Right lobe of liver (tissue), 4 donors: Measurements from ENCODE around the gene TLDC2.
A peak's percentile ranks its signal among the peaks of the same experiment; 100 is the strongest.

ENCODE experiments used
- CTCF ChIP-seq, 4 donors: fragments of 200-600 bp in 3 of 4; fragments of 450-650 bp in 1 of 4; IDR thresholded peaks; one replicate each; pipeline versions ENCODE4 v1.5.1 to v1.8.0; 2016 to 2022; ENCODE audit warnings: antibody characterized with exemption in 4 of 4, mild to moderate bottlenecking in 2 of 4
- POLR2A ChIP-seq: fragments of 450-650 bp; IDR thresholded peaks from one replicate; pipeline ENCODE4 v1.6.1; 2017; ENCODE audit warnings: antibody characterized with exemption, mild to moderate bottlenecking
- donor health status: DM: no; HTN: no; CAD: no.
- donor health status: DM: no; HTN: no; CAD: no.
- donor health status: DM: no; HTN: yes; CAD: no.

- TF ChIP-seq POLR2A (no peak), CTCF (IDR thresholded peaks at IDR 0.05) (peak; percentile 81 to 96 (median 94))
These were observed 43.9 kb downstream of the TLDC2 start for GRCh38 chr20:36919715-36920333.
